Uterus (tissue), 2 donors: ENCODE measurements around the gene NEDD4L.

Experiments
- CTCF ChIP-seq, 4 experiments: fragments of 200-600 bp in 2 of 4; fragments of 450-650 bp in 2 of 4; sonication (generic) in 2 of 4; IDR thresholded peaks; one replicate each; pipeline ENCODE4 v1.5.1; 2016 to 2019; ENCODE audit warnings: antibody characterized with exemption in 4 of 4, mild to moderate bottlenecking in 2 of 4, moderate library complexity in 1 of 4
- POLR2A ChIP-seq, 2 donors: fragments of 450-650 bp; IDR thresholded peaks; one replicate each; pipeline ENCODE4 v1.6.1; 2016; ENCODE audit warnings: antibody characterized with exemption in 2 of 2, mild to moderate bottlenecking in 1 of 2, moderate library complexity in 1 of 2

GRCh38 chr18:58140387-58141325 is 96.6 kb downstream of the NEDD4L start:
- TF ChIP-seq CTCF (IDR thresholded peaks at IDR 0.05) (no peak), POLR2A (IDR thresholded peaks at IDR 0.05) (no peak)
